ENCODE results near the gene RPS17.
"Not testable (repeated sequence)": the region's sequence is repeated elsewhere in the genome, so short reads cannot be mapped to it uniquely, and the experiment has no call there.

Gene RPS17

DNA sequence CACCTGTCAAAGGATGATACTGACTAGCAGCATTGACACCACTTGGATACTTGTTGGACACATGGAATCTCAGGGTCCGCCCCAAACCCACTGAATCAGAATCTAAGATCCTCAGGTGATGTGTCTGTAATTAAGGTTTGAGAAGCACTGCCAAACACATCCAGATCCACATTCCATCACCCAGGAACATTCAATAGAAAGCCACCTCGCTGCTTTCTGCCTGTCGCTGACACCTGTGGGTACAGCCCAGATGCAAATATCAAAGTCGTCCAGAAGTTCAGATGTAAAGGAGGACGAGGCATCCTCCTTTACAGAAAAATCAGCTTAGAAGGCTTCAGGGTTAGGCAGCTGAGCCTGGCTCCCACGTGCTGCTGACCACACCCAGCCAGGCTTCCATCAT, 5.2 kb upstream of the RPS17 start:
- DNase-seq, result no peak

DNA sequence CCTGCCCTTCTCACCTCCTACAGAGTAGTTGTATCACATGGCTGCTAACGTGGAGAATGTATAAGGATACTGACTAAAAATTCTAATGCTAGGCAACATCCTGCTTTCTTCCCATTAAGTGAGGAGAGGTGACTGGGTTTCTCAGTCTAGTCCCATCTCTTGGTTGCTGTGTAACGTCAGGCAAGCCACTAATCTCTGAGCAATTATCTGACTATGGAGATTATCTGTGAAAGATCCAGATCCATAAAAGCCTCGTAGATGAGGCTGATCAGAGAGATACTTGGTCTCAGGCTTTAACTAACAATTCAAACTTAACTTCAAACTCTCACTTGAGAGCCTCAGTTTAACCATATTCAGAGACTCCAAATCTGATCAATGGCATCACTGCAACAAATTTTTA, 4.7 kb upstream of the RPS17 start:
- DNase-seq, result no peak

DNA sequence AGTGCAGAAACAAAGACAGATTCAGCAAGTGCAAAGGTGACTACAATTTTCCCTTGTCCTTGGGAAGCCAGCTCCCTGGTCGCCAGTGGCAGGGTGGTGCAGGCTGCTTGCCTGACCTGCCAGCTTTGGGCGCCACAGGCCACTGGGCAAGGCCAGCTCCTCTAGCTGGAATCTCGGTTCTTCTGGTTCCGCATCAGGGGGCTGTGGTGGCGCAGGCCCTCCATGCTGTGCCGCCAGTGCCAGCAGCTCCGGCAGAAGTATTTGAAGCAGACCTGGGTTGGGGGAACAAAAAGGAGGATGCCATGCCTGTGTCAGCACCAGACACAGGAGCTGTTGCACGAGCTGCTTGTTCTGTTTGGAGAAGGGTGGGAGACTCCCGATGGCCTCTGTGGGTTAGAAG, 4.2 kb upstream of the RPS17 start:
- DNase-seq, result no peak

DNA sequence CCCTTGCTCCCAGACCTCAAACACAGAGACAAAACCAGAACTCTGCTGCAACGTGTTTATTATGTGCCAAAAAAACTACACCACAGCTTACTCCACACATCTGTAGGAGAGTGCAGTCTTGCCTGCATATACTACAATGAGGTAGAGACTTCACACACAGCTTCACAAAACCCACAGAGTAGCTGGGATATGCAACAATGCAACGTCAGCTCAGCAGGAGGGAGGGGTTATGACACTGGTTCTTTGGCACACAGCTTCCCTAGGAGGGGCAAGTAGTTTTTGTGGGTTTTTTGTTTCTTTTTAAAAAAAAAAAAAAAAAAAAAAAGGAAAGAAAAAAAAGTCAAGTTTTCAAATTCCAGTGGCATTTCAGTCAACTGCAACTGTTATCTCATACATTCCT, 2.9 kb upstream of the RPS17 start:
- DNase-seq, result no peak

DNA sequence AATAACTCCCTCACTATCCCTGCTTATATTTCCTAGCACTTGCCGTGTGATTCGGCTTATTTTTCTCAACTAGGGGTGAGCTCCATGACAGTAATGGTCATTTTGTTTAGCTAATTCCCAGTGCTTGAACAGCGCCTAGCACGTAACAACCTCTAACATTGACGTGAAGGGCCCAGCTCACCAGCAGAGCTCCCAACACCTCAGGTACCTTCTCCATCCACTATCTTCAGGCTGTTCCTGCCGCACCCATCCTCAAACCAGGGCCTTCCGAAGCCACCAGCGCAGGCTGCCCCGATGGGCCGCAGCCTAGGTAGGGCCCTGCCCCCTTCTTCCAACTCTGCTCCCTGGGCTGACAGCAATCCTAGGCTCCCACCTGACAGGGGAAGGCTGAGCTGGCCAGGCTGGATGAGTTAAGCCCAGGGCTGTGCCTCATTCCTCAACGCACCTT, 751 bp upstream of the RPS17 start:
- DNase-seq, result no peak

DNA sequence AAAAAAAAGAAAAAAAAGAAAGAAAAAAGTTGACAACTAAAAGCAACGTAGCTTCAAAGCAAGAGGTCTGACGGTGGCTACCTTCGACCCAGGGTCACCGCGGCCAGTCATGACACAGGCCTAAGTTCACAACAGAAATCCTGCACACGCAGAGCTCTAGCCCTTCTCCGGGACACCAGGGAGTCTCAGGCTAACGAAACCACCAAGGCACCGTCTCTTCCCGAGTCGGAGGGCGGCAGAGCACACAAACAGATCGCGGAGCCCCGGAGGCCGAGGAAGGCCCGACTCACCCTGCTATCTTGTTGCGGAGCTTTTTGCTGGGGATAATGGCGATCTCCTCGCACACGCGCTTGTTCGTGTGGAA, 584 bp downstream of the RPS17 start:
- no peak for DNase-seq

DNA sequence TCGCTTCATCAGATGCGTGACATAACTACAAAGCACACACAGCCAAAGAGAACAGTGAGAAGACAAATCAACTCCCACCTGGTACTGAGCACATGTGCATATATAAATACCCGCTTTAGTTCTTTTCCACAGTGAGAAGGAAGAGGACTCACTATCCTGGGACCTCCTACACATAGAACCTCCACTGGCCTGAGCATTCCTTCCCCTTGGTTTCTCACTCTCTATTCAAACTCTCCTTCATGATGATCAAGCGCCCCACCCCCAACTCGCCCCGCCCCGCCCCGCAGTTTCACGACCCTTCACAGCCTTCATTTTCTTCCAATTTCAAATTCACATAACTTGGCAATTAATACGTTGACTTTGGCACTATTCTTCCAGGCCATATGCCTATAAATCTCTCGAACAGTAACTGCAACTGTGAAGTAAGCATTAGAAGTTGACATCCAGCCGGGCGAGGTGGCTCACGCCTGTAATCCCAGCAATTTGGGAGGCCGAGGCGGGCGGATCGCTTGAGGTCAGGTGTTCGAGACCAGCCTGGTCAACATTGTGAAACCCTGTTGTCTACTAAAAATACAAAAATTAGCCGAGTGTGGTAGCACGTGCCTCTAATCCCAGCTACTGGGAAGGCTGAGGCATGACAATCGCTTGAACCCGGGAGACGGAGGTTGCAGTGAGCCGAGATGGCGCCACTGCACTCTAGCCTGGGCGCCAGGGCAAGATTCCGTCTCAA, 1.1 kb downstream of the RPS17 start:
- DNase-seq, result no peak

DNA sequence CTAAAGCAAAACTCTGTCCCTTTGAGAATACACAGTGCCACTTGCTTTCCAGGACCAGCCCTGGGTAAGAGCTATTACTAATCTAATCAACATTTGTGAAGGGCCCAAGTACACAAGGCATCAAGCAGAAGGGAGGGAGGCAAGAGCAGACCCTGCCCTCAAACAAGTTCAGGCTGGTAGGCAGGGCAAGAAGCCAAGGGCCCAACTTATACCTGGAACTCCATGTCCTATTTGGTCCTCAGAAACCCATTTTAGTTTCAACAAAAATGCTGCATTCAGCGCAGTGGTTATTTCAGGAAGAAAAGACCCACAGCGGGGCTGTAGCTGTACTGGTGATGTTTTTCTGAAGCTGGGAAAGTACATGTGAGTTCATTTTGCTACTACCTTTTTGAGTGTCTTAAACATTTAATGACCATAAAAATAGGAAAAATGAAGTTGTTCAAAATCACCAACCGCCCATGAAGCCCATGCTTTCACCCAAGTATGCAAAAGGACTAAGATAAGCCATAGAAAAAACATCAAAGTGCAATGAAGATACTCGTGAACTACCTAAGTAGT, 2.8 kb downstream of the RPS17 start:
- no peak for DNase-seq

DNA sequence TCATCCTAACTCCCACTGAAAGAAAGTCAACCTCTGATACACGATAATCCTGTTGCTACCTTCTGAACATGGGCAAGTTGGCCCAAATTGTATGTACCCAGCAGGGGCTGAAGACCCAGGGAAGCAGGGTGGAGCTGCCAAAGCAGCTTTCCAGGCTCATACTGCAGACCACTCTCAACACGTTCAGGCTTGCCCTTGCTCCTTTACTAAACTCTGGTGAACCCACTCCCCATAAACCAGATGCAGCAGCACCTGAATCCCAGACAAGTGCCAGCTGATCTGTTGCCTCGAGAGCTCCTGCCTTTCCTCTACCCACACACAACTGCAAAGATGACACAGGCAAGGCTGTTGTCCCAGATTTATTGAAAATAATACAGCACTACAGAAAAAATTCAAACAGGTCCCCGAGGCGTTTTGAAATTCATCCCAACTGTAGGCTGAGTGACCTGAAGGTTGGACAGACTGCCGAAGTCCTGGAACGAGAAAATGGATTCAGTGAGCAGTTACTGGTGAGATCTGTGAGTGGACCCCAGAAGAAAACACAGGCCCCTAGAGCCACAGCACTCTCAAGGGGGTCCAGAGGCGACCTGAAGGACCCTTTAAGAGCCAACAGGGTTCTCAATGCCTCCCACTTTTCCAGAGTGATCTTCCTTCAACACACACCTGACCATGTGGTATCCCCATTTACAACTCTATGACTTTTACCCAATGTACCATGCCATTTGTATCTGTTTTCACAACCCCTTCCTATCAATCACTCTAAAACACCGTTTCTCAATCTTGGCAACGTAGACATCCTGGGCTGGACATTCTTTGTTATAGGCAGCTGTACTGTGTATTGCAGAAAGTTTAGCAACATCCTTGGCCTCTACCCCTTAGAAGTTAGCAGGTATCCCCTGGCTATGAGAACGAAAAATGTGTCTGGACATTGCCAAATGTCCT, 3.6 kb downstream of the RPS17 start:
- no peak for DNase-seq

DNA sequence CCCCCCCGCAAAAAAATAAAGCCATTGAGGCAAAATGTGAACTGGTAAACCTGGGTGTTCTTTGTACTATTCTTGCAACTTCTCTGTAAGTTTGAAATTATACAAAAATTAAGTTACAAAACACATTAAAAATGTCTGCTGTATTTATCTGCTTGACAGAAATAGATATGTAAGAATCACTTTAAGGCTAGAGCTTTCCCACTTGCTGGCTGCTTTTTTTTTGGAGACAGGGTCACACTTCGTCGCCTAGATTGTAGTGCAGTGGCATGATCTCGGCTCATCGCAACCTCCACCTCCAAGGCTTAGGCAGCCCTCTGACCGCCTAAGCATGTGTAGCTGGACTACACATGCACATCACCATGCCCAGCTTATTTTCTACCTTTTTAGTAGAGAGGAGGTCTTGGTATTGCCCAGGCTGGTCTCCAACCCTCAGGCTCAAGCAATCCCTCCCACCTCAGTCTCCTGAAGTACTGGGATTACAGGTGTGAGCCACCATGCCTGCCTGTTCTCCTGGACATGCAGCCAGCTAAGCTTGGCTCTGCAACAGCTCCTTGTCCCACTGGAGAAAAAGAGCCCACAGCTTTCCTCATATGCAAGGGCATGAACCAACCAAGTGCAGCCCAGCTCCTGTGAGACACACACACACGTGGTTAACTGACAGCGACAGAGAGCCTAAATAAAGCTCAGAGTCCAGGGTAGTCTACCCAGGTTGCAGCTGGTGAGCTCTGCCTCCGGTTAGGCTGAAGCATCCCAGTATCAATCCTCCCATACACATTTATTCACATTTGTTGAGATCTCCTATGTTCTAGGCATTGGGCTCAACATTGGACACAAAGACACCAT, 4.5 kb downstream of the RPS17 start:
- no peak for DNase-seq

DNA sequence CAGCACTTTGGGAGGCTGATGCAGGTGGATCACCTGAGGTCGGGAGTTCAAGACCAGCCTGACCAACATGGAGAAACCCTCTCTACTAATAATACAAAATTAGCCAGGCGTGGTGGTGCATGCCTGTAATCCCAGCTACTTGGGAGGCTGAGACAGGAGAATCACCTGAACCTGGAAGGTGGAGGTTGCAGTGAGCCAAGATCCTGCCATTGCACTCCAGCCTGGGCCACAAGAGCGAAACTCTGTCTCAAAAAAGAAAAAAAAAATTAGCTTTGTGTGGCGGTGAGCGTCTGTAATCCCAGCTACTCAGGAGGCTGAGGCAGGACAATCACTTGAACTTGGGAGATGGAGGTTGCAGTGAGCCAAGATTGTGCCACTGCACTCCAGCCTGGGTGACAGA, 5.1 kb downstream of the RPS17 start:
- not testable (repeated sequence) for DNase-seq

DNA sequence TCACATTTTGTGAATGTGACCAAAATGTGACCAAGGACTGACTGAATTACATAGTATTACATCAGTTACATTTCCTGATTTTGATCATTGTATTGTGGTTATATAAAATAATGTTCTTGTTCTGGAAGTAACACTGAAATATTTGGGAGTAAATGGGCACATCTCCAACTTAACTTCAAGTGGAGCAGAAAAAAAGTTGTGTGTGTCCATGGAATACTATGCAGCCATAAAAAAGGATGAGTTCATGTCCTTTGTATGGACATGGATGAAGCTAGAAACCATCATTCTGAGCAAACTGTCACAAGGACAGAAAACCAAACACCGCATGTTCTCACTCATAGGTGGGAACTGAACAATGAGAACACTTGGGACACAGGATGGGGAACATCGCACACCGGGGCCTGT, 5.8 kb downstream of the RPS17 start:
- DNase-seq, result not testable (repeated sequence)

DNA sequence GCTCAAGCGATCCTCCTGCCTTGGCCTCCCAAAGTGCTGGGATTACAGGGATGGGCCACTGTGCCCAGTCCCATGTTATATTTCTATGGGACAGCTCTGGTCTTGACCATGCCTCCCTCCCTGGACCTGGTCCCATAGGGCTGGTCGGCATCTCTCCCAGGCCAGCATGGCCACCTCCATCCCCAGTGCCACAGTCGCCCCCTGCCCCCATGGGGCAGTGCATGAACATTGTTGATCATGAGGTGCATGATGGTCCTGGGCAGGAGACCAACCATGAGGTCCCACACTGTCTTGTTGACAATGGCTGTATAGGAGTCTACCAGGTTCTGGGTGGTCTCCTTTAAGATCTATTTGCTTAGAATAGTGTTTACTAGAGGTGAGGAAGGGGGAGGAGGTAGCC, 6.5 kb downstream of the RPS17 start:
- no peak for DNase-seq

DNA sequence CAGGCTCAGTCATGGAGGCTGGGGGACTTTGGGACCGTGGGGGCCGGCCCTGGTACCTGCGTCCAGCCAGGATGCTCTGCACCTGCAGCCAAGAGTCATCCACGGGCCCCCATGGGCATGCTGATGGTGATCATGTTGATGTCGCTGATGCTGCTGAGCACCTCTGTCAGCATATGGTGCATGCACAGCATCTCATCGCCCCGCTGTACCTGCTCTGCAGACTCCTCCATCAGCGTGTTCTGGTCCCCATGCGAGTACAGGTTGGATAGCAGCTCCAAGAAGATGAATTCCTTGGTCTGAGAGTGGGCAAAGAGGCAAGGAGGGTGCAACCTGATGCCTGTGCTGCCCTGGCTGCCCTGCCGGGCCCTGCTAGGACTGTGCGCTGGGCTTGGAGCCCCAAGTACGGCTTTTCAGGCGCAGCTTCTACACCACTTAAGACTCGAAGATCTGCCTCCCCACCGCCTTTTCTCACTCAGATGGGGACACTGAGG, 7.2 kb downstream of the RPS17 start:
- no peak for DNase-seq

DNA sequence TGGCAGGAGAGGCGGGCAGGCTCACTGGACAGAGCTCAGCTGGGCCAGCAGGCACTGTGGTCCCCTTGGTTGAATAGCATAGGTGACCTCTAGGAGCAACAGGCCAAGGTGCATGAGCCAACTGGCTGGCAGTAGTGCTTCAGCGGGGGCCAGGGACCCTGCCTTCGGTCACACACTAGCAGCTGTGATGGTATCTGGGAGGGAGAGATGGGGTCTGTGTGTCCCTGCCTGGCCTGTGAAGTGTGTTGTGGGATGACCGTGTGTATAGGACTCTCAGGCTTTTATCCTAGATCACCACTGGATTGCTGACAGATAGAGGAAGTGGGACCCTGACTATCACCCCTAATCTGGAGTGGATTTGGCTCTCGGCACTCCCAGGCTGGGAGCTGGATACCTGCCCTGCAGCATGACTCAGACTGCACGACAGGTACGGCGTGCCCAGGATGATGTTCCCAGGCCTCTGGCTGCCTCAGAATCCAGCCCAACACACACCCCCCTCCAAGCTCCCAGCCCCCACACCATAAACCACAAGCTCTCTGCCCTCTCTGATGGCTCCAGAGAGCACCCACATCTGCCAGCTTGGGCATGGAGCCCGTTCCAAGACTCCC, 7.8 kb downstream of the RPS17 start:
- DNase-seq, result no peak

DNA sequence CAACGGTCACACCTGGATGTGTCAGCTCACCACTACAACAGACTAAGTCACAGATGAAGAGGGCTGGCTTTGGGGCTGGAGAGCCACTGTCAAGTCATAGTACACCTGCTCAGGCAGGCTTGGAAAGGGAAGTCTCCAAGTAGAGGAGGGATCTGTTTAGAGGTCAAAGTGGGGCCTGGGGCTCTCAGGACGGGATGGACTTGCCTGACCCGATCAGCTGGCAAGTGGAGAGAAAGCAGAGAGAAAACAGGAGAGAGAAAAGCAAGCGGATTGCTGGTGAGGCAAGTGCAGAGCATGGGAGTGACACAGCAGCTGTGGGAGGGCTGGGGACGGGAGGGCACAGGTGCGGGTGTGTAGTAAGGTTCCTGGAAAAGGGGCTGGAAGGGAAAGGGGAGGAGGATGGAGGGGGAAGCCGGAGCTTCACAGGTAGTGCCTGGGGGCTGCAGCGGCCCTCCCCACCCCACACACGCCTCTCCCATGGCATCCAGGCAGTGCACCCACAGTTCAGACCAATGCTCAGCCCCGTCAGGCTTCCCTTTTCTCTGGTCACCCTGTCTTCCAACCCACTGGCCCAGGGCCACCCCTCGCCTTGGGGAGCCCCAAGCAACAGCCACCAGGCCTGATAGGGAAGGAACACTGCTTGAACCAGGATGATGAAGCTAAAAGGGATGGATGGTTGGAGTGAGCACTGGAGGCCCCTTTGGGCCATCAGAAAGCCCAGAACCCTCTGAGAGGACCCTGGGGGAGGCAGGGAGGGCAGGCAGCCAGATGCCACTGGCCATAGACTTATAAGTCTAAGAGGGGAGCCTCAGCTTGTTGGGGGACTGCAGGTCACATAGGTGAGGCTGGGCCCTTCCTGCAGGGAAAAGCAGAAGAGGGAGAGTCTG, 8.5 kb downstream of the RPS17 start:
- DNase-seq, result no peak

DNA sequence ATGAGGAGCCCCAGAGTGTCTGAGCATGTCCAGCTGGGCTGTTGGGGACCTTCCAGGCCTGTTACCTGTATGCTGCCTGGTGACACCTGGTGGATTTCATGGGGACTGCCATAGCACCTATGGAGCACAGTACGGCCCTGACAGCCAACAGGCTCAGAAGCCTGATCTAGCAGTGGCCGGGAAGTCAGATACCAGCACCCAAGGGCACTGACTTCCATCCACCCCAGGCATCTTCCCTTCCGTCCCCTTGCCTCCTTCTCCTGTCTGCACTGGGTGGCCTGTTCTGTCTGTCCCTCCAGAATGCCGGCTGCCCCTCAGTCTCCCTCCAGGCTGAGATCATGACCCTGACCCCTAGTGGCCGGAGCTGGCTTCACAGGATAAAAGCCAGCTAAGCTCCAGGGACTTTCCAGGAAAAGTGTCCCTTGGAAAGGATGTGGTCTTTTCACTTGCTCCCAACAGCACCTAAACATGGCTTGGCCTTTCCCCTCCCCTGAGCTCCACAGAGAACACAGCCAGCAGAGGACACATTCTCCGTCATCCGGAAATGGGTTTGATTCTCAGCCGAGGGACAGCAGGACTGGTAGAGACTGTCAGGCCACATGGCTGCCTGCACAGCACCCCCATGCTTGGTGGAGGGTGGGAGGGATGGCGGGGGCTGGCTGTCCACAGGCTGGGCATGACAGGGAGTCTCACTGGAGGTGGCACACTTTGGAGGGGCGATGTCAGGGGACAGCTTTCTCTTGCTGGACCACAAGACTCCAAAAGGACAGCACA, 9.5 kb downstream of the RPS17 start:
- no peak for DNase-seq

DNA sequence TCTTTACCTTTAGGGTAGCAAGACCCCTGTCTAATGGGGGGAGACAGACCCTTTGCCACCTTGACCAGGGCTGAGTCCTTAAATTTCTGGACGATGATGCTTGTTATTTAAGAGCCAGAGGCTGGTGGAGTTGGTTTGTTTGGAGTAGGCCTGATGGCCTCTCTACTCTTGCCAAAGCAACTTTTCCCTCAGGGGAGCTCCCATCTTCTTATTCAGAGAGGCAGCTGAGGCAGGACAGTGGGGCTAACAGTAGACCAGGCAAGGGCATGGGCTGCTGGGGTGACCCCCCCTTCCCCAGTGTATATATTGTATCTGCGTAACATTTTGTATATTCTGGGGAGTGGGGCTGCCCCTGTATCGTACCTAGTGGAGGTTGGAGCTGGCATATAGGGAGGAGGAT, 10.3 kb downstream of the RPS17 start:
- no peak for DNase-seq

DNA sequence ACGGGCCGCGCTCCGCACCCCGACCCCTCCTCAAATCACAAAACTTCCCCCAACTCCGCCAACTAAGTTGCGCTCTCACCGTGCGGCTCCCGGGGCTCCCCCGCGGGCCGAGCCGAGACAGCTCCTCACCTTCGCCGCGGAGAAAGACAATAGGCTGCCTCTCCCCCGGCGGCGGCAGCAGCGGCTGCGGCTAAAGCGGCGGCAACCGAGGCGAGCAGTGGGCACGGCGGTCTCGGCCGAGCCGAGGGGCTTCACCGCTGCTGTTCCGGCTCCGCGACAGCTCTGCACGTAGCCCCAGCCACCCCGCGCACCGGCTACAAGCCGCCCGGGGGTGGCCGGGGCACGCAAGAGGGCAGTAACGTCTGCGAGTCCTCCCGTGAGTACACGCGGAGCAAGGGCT, 26.7 kb downstream of the RPS17 start:
- DNase-seq, result not testable (repeated sequence)

DNA sequence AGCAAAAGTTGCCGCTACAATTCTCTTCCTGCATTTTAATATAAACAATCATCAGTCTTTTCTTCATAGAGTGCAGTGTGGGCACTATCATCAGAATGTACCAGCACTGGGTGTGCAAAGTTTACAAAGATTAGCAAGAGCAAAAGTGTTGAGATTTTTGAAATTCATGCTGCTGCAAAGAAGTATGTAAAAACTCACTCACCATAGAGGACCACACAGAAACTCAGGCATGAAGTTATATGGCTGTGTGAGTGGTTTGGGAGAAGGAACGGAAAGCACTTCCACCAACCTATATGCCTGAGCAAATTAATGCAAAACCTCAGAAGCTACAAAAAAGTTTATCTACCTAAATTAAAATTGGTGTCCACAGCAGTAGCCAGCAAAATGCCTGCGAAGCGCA, 32.6 kb downstream of the RPS17 start:
- DNase-seq, result not testable (repeated sequence)

Data from Kasumi-1 (cell line).